Naive thymus-derived CD4-positive, alpha-beta T cell (primary cell): ENCODE results near the gene CCDC88C. TPM values are rescaled to one million over a fixed set of nuclear protein-coding genes. Genes with fewer than 3 reads are reported as not detected.
A peak's percentile ranks its signal among the peaks of the same experiment; 100 is the strongest.

Source experiments
- ATAC-seq: fragments of 150-1000 bp; cut with Tn5 transposase; 2 replicates; pipeline ENCODE4 v1.10.0; 2021; ENCODE audit warnings: mild to moderate bottlenecking, moderate library complexity
- CTCF ChIA-PET: fragments of 350-600 bp; sonication (Branson Sonifier 250); formaldehyde crosslinking; loops from one replicate; lab custom pipeline; 2021; ENCODE audit warnings: antibody characterized with exemption; lab: Charles Lee
- POLR2A ChIA-PET: fragments of 350-600 bp; sonication (Branson Sonifier 250); formaldehyde crosslinking; loops from one replicate; lab custom pipeline; 2021; ENCODE audit warnings: antibody characterized with exemption, inconsistent platforms; lab: Charles Lee
- DNase-seq, 9 donors: peaks; one replicate each; pipeline versions ENCODE4 v3.0.0 to v3.0.0-alpha.2; 2020 to 2022; ENCODE audit warnings: mixed read lengths in 1 of 9
- H3K27ac ChIP-seq: one replicate; pipeline ENCODE4 v1.7.0; 2013; ENCODE audit warnings: mild to moderate bottlenecking, low read depth, low read length, moderate library complexity
- H3K27me3 ChIP-seq, 2 donors: one replicate each; pipeline ENCODE4 v1.7.0; 2013; ENCODE audit warnings: low read length in 2 of 2, mild to moderate bottlenecking in 2 of 2, moderate library complexity in 2 of 2; ENCODE audit not compliant: control insufficient read depth in 2 of 2, insufficient read depth in 2 of 2
- H3K36me3 ChIP-seq, 3 experiments: 1 replicate in 2 of 3; 2 replicates in 1 of 3; pipeline ENCODE4 v1.7.0; 2013; ENCODE audit warnings: low read length in 3 of 3, mild to moderate bottlenecking in 3 of 3, moderate library complexity in 1 of 3; ENCODE audit not compliant: insufficient read depth in 3 of 3, control insufficient read depth in 2 of 3
- H3K4me1 ChIP-seq, 2 donors: one replicate each; pipeline ENCODE4 v1.7.0; 2013; ENCODE audit warnings: low read length in 2 of 2, mild to moderate bottlenecking in 2 of 2, moderate library complexity in 1 of 2; ENCODE audit not compliant: control insufficient read depth in 2 of 2, insufficient read depth in 2 of 2
- H3K4me3 ChIP-seq: 2 replicates; pipeline ENCODE4 v1.7.0; 2013; ENCODE audit warnings: mild to moderate bottlenecking, low read length
- H3K9me3 ChIP-seq, 3 experiments: 1 replicate in 2 of 3; 2 replicates in 1 of 3; pipeline ENCODE4 v1.7.0; 2013; ENCODE audit warnings: low read length in 3 of 3; ENCODE audit not compliant: control insufficient read depth in 2 of 3
- H3K27ac Mint-ChIP-seq, 9 donors: one replicate each; pipeline ENCODE4 v1.8.0; 2020 to 2022; ENCODE audit warnings: mixed read lengths in 9 of 9, mild to moderate bottlenecking in 8 of 9, moderate library complexity in 5 of 9, inconsistent platforms in 2 of 9
- H3K27me3 Mint-ChIP-seq, 5 donors: one replicate each; pipeline ENCODE4 v1.8.0; 2021 to 2022; ENCODE audit warnings: mixed read lengths in 5 of 5, mild to moderate bottlenecking in 1 of 5
- H3K36me3 Mint-ChIP-seq, 5 donors: one replicate each; pipeline ENCODE4 v1.8.0; 2020 to 2022; ENCODE audit warnings: mixed read lengths in 5 of 5, mild to moderate bottlenecking in 3 of 5, inconsistent platforms in 1 of 5
- H3K4me1 Mint-ChIP-seq, 7 donors: one replicate each; pipeline ENCODE4 v1.8.0; 2020 to 2022; ENCODE audit warnings: mixed read lengths in 7 of 7, mild to moderate bottlenecking in 3 of 7, inconsistent platforms in 1 of 7
- H3K4me3 Mint-ChIP-seq, 10 donors: one replicate each; pipeline ENCODE4 v1.8.0; 2020 to 2022; ENCODE audit warnings: mild to moderate bottlenecking in 10 of 10, mixed read lengths in 10 of 10, moderate library complexity in 6 of 10, inconsistent platforms in 2 of 10
- H3K9me3 Mint-ChIP-seq, 11 donors: one replicate each; pipeline ENCODE4 v1.8.0; 2020 to 2022; ENCODE audit warnings: mixed read lengths in 11 of 11, mild to moderate bottlenecking in 4 of 11, inconsistent platforms in 1 of 11, moderate library complexity in 1 of 11
- intact Hi-C, 2 donors: fragments of 100-400 bp; cut with micrococcal nuclease; formaldehyde crosslinking; loops; one replicate each; pipeline ENCODE4 v1.15.1; 2023
- polyA plus RNA-seq, 2 donors: library from polyadenylated mRNA; unstranded; fragments of 300-500 nt; fragmentation: Illumina TruSeq; gene quantifications; one replicate each; pipeline ENCODE4 v1.2.3, GENCODE V29; 2021
- total RNA-seq, 6 experiments: library from RNA in 5 of 6; stranded (reverse) in 5 of 6; gene quantifications; 1 replicate in 5 of 6; 2 replicates in 1 of 6; pipeline ENCODE4 v1.2.3 and lab custom pipeline; 2021 to 2026

CCDC88C gene
- total and polyA plus RNA-seq, 7 experiments from 2014 or later: 23.6 to 324 (median 274) TPM

- ChIA-PET CTCF (interaction anchor here (0.6 to 17.3 kb wide), 4 partner anchors 59 to 330 kb away, joined by 3 to 204 read pairs (median 4); no protein-coding TSS in a partner anchor), POLR2A (interaction anchor here (0.7 kb wide), 1 partner anchor 41 kb away, joined by 3 read pairs; no protein-coding TSS in a partner anchor)
- H3K36me3 Mint-ChIP-seq: peaks cover 12 to 71% (median 46%) of the 10 kb centered on the region in 5 donors
- no peaks in the 10 kb centered on the region for H3K9me3 ChIP-seq
- H3K4me3 ChIP-seq: no peak overlapping the region
- intact Hi-C loops: no loop called here
- DNase-seq (no peak), ATAC-seq (no peak)
- H3K4me3 Mint-ChIP-seq: no peak overlapping the region
- no peaks in the 10 kb centered on the region for H3K9me3 Mint-ChIP-seq
- peaks cover 11 to 25% (median 17%) of the 10 kb centered on the region in 7 donors for H3K4me1 Mint-ChIP-seq
- no peaks in the 10 kb centered on the region for H3K27me3 ChIP-seq
- H3K4me1 ChIP-seq: no peaks in the 10 kb centered on the region
- no peaks in the 10 kb centered on the region for H3K27me3 Mint-ChIP-seq
- H3K36me3 ChIP-seq: peaks cover 62 to 95% (median 76%) of the 10 kb centered on the region in 3 experiments
- peak overlapping the region in 6 of 9 donors; percentile 52 to 80 (median 69) for H3K27ac Mint-ChIP-seq
- H3K27ac ChIP-seq: no peak overlapping the region
Observed at GRCh38 chr14:91284146-91284790, 133.4 kb downstream of the CCDC88C start.

- H3K4me1 Mint-ChIP-seq: peaks cover 11 to 25% (median 17%) of the 10 kb centered on the region in 7 donors
- no peaks in the 10 kb centered on the region for H3K27me3 Mint-ChIP-seq
- no peaks in the 10 kb centered on the region for H3K9me3 Mint-ChIP-seq
- POLR2A ChIA-PET: interaction anchor here (0.7 kb wide), 1 partner anchor 40 kb away, joined by 3 read pairs; no protein-coding TSS in a partner anchor
- no peak overlapping the region for H3K4me3 Mint-ChIP-seq
- intact Hi-C loops: no loop called here
- H3K36me3 Mint-ChIP-seq: peaks cover 12 to 71% (median 45%) of the 10 kb centered on the region in 5 donors
- Histone ChIP-seq H3K27me3 (no peaks in the 10 kb centered on the region), H3K4me1 (no peaks in the 10 kb centered on the region), H3K9me3 (no peaks in the 10 kb centered on the region), H3K27ac (no peak overlapping the region), H3K36me3 (peaks cover 66 to 97% (median 74%) of the 10 kb centered on the region in 3 experiments), H3K4me3 (no peak overlapping the region)
- CTCF ChIA-PET: interaction anchor here (17.3 kb wide), 1 partner anchor 109 kb away, joined by 204 read pairs; no protein-coding TSS in a partner anchor
- ATAC-seq (no peak), DNase-seq (no peak)
- H3K27ac Mint-ChIP-seq: peak overlapping the region in 7 of 9 donors; percentile 59 to 75 (median 70)
Observed at GRCh38 chr14:91283666-91284065, 134.0 kb downstream of the CCDC88C start.

GRCh38 chr14:91282954-91283645 lies 134.5 kb downstream of the CCDC88C start:
- ATAC-seq: no peak
- Histone ChIP-seq H3K27ac (peak overlapping the region; percentile 37), H3K27me3 (no peaks in the 10 kb centered on the region), H3K9me3 (no peaks in the 10 kb centered on the region), H3K36me3 (peaks cover 71 to 99% (median 78%) of the 10 kb centered on the region in 3 experiments), H3K4me3 (no peak overlapping the region), H3K4me1 (no peaks in the 10 kb centered on the region)
- no peak overlapping the region for H3K4me3 Mint-ChIP-seq
- no peaks in the 10 kb centered on the region for H3K27me3 Mint-ChIP-seq
- DNase-seq: no peak
- intact Hi-C loops: no loop called here
- ChIA-PET POLR2A (interaction anchor here (0.6 kb wide), 1 partner anchor 306 kb away, joined by 3 read pairs; no protein-coding TSS in a partner anchor), CTCF (interaction anchor here (17.3 kb wide), 1 partner anchor 108 kb away, joined by 204 read pairs; no protein-coding TSS in a partner anchor)
- peak overlapping the region; percentile 36 to 75 (median 62) for H3K27ac Mint-ChIP-seq
- H3K36me3 Mint-ChIP-seq: peaks cover 12 to 68% (median 45%) of the 10 kb centered on the region in 5 donors
- no peaks in the 10 kb centered on the region for H3K9me3 Mint-ChIP-seq
- H3K4me1 Mint-ChIP-seq: peaks cover 11 to 25% (median 17%) of the 10 kb centered on the region in 7 donors

- CTCF ChIA-PET: interaction anchor here (17.3 kb wide), 1 partner anchor 106 kb away, joined by 204 read pairs; no protein-coding TSS in a partner anchor
- Histone ChIP-seq H3K27me3 (no peaks in the 10 kb centered on the region), H3K4me1 (no peaks in the 10 kb centered on the region), H3K4me3 (no peak overlapping the region), H3K9me3 (no peaks in the 10 kb centered on the region), H3K36me3 (peaks cover 83 to 99% (median 85%) of the 10 kb centered on the region in 3 experiments), H3K27ac (no peak overlapping the region)
- no peaks in the 10 kb centered on the region for H3K27me3 Mint-ChIP-seq
- peak overlapping the region in 1 of 10 donors; percentile 7 for H3K4me3 Mint-ChIP-seq
- intact Hi-C loops: no loop called here
- peak overlapping the region in 3 of 9 donors; percentile 58 to 72 (median 63) for H3K27ac Mint-ChIP-seq
- ATAC-seq (no peak), DNase-seq (no peak)
- peaks cover 10 to 71% (median 47%) of the 10 kb centered on the region in 5 donors for H3K36me3 Mint-ChIP-seq
- no peaks in the 10 kb centered on the region for H3K9me3 Mint-ChIP-seq
- POLR2A ChIA-PET: interaction anchor here (1.5 kb wide), 1 partner anchor 10 kb away, joined by 4 read pairs; no protein-coding TSS in a partner anchor
- H3K4me1 Mint-ChIP-seq: peaks cover 8 to 22% (median 15%) of the 10 kb centered on the region in 7 donors
Observed at GRCh38 chr14:91281346-91281745, 136.3 kb downstream of the CCDC88C start.

GRCh38 chr14:91280129-91280528 lies 137.5 kb downstream of the CCDC88C start:
- Histone ChIP-seq H3K4me1 (no peaks in the 10 kb centered on the region), H3K4me3 (no peak overlapping the region), H3K27ac (no peak overlapping the region), H3K9me3 (no peaks in the 10 kb centered on the region), H3K27me3 (no peaks in the 10 kb centered on the region), H3K36me3 (peaks cover 78 to 97% (median 79%) of the 10 kb centered on the region in 3 experiments)
- ATAC-seq (no peak), DNase-seq (no peak)
- peaks cover 3 to 10% (median 6%) of the 10 kb centered on the region in 7 donors for H3K4me1 Mint-ChIP-seq
- H3K4me3 Mint-ChIP-seq: no peak overlapping the region
- no peaks in the 10 kb centered on the region for H3K9me3 Mint-ChIP-seq
- peaks cover 7 to 62% (median 36%) of the 10 kb centered on the region in 5 donors for H3K36me3 Mint-ChIP-seq
- intact Hi-C loops: no loop called here
- no peaks in the 10 kb centered on the region for H3K27me3 Mint-ChIP-seq
- peak overlapping the region in 3 of 9 donors; percentile 17 to 40 (median 38) for H3K27ac Mint-ChIP-seq
- POLR2A ChIA-PET: interaction anchor here (0.8 kb wide), 1 partner anchor 17 kb away, joined by 3 read pairs; no protein-coding TSS in a partner anchor
- CTCF ChIA-PET: interaction anchor here (17.3 kb wide), 1 partner anchor 105 kb away, joined by 204 read pairs; no protein-coding TSS in a partner anchor

- DNase-seq (no peak), ATAC-seq (no peak)
- Mint-ChIP-seq H3K36me3 (peaks cover 7 to 56% (median 33%) of the 10 kb centered on the region in 5 donors), H3K9me3 (no peaks in the 10 kb centered on the region), H3K27ac (peak overlapping the region in 5 of 9 donors; percentile 33 to 60 (median 40)), H3K4me3 (no peak overlapping the region), H3K4me1 (peaks cover 2 to 8% (median 4%) of the 10 kb centered on the region in 7 donors), H3K27me3 (no peaks in the 10 kb centered on the region)
- ChIA-PET CTCF (interaction anchor here (2.9 to 17.3 kb wide), 2 partner anchors 9 to 105 kb away, joined by 12 to 204 read pairs; no protein-coding TSS in a partner anchor), POLR2A (no interaction called here)
- Histone ChIP-seq H3K9me3 (no peaks in the 10 kb centered on the region), H3K4me1 (no peaks in the 10 kb centered on the region), H3K36me3 (peaks cover 70 to 97% (median 79%) of the 10 kb centered on the region in 3 experiments), H3K27me3 (no peaks in the 10 kb centered on the region), H3K4me3 (no peak overlapping the region), H3K27ac (no peak overlapping the region)
- intact Hi-C loops: no loop called here
Observed at GRCh38 chr14:91279354-91279753, 138.3 kb downstream of the CCDC88C start.
